ENCODE measurements around the gene NKX2-1.

DNA sequence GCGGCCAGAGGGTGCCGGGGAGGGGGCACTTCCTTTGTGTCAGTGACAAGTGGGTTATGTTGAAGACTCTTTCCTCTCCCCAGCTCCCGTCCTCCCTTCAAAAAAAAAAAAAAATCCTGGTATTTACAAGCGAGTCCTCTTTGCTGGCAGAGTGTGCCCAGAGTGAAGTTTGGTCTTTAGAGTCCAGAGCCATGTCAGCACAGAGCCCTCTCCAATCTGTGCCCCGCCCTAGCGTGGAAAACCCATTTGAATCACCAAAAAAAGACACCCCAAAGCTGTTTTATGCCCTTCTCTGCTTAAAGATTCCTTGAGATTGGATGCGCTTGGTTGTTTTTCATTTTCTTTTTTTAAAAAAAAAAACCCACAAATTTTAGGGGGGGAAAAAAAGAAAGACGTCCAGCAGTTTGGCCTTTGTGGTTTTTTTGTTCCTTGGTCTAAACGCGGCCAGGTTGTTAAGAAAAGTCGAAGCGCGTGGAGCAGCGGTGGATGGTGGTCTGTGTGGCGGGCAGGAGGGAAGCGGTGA is 3.3 kb downstream of the NKX2-1 start:
- no peak for TF ChIP-seq TEAD3 (CRISPR knock-in tag; optimal IDR thresholded peaks at IDR 0.05; ENCODE audit: borderline replicate concordance)
- no peak for TF ChIP-seq ZFP1 (CRISPR knock-in tag; IDR thresholded peaks at IDR 0.05)
- TF ChIP-seq, protein P1, sequence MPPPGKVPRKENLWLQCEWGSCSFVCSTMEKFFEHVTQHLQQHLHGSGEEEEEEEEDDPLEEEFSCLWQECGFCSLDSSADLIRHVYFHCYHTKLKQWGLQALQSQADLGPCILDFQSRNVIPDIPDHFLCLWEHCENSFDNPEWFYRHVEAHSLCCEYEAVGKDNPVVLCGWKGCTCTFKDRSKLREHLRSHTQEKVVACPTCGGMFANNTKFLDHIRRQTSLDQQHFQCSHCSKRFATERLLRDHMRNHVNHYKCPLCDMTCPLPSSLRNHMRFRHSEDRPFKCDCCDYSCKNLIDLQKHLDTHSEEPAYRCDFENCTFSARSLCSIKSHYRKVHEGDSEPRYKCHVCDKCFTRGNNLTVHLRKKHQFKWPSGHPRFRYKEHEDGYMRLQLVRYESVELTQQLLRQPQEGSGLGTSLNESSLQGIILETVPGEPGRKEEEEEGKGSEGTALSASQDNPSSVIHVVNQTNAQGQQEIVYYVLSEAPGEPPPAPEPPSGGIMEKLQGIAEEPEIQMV (CRISPR knock-in tag; IDR thresholded peaks at IDR 0.05; ENCODE audit: low read depth) = no peak
- no peak for TF ChIP-seq ZNF775 (CRISPR knock-in tag; IDR thresholded peaks at IDR 0.05; ENCODE audit: borderline replicate concordance)
- TF ChIP-seq HNRNPK (IDR thresholded peaks at IDR 0.05; ENCODE audit: low read depth, low read length, poor library complexity, severe bottlenecking) = no peak
- TF ChIP-seq, protein P2, sequence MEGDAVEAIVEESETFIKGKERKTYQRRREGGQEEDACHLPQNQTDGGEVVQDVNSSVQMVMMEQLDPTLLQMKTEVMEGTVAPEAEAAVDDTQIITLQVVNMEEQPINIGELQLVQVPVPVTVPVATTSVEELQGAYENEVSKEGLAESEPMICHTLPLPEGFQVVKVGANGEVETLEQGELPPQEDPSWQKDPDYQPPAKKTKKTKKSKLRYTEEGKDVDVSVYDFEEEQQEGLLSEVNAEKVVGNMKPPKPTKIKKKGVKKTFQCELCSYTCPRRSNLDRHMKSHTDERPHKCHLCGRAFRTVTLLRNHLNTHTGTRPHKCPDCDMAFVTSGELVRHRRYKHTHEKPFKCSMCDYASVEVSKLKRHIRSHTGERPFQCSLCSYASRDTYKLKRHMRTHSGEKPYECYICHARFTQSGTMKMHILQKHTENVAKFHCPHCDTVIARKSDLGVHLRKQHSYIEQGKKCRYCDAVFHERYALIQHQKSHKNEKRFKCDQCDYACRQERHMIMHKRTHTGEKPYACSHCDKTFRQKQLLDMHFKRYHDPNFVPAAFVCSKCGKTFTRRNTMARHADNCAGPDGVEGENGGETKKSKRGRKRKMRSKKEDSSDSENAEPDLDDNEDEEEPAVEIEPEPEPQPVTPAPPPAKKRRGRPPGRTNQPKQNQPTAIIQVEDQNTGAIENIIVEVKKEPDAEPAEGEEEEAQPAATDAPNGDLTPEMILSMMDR (CRISPR knock-in tag; IDR thresholded peaks at IDR 0.05) = no peak
- TF ChIP-seq, protein P3, sequence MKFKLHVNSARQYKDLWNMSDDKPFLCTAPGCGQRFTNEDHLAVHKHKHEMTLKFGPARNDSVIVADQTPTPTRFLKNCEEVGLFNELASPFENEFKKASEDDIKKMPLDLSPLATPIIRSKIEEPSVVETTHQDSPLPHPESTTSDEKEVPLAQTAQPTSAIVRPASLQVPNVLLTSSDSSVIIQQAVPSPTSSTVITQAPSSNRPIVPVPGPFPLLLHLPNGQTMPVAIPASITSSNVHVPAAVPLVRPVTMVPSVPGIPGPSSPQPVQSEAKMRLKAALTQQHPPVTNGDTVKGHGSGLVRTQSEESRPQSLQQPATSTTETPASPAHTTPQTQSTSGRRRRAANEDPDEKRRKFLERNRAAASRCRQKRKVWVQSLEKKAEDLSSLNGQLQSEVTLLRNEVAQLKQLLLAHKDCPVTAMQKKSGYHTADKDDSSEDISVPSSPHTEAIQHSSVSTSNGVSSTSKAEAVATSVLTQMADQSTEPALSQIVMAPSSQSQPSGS (CRISPR knock-in tag; IDR thresholded peaks at IDR 0.05) = no peak
- TF ChIP-seq SUZ12 (IDR thresholded peaks at IDR 0.05; ENCODE audit: low read depth, low read length) = no peak
- TF ChIP-seq PRPF4 (IDR thresholded peaks at IDR 0.05; ENCODE audit: low read depth, low read length, poor library complexity, severe bottlenecking) = no peak
- TF ChIP-seq, protein P4, sequence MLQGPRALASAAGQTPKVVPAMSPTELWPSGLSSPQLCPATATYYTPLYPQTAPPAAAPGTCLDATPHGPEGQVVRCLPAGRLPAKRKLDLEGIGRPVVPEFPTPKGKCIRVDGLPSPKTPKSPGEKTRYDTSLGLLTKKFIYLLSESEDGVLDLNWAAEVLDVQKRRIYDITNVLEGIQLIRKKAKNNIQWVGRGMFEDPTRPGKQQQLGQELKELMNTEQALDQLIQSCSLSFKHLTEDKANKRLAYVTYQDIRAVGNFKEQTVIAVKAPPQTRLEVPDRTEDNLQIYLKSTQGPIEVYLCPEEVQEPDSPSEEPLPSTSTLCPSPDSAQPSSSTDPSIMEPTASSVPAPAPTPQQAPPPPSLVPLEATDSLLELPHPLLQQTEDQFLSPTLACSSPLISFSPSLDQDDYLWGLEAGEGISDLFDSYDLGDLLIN (CRISPR knock-in tag; IDR thresholded peaks at IDR 0.05; ENCODE audit: borderline replicate concordance) = no peak
- TF ChIP-seq, protein P5, sequence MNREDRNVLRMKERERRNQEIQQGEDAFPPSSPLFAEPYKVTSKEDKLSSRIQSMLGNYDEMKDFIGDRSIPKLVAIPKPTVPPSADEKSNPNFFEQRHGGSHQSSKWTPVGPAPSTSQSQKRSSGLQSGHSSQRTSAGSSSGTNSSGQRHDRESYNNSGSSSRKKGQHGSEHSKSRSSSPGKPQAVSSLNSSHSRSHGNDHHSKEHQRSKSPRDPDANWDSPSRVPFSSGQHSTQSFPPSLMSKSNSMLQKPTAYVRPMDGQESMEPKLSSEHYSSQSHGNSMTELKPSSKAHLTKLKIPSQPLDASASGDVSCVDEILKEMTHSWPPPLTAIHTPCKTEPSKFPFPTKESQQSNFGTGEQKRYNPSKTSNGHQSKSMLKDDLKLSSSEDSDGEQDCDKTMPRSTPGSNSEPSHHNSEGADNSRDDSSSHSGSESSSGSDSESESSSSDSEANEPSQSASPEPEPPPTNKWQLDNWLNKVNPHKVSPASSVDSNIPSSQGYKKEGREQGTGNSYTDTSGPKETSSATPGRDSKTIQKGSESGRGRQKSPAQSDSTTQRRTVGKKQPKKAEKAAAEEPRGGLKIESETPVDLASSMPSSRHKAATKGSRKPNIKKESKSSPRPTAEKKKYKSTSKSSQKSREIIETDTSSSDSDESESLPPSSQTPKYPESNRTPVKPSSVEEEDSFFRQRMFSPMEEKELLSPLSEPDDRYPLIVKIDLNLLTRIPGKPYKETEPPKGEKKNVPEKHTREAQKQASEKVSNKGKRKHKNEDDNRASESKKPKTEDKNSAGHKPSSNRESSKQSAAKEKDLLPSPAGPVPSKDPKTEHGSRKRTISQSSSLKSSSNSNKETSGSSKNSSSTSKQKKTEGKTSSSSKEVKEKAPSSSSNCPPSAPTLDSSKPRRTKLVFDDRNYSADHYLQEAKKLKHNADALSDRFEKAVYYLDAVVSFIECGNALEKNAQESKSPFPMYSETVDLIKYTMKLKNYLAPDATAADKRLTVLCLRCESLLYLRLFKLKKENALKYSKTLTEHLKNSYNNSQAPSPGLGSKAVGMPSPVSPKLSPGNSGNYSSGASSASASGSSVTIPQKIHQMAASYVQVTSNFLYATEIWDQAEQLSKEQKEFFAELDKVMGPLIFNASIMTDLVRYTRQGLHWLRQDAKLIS (CRISPR knock-in tag; IDR thresholded peaks at IDR 0.05) = no peak

Measured in HepG2 (cell line).